ENCODE results near the gene C11orf91.

Gene C11orf91

DNA sequence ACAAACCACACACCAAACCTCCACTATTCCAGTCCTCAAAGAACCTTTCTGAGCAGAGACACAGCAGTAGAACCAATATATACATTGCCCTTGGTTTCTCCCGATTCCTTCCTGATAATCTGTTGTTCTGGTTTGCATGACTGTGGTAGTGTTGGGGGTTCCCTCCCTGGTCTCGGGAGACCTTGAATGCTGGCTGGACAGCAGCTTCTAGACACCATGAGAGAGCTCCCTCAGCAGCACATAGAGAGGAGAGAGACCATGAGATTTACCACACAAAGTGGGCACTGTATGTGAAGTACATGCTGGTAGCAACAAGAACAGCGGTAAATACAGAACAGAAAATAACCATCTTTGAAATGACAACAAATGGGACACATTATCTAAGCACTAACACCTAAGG is 2.6 kb downstream of the C11orf91 start:
- H3K4me3 ChIP-seq (ENCODE audit: low read depth, low read length), result no peak overlapping the region
- TF ChIP-seq, protein P1, sequence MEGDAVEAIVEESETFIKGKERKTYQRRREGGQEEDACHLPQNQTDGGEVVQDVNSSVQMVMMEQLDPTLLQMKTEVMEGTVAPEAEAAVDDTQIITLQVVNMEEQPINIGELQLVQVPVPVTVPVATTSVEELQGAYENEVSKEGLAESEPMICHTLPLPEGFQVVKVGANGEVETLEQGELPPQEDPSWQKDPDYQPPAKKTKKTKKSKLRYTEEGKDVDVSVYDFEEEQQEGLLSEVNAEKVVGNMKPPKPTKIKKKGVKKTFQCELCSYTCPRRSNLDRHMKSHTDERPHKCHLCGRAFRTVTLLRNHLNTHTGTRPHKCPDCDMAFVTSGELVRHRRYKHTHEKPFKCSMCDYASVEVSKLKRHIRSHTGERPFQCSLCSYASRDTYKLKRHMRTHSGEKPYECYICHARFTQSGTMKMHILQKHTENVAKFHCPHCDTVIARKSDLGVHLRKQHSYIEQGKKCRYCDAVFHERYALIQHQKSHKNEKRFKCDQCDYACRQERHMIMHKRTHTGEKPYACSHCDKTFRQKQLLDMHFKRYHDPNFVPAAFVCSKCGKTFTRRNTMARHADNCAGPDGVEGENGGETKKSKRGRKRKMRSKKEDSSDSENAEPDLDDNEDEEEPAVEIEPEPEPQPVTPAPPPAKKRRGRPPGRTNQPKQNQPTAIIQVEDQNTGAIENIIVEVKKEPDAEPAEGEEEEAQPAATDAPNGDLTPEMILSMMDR (IDR thresholded peaks at IDR 0.05; ENCODE audit: control insufficient read depth, extremely low read depth, insufficient read depth), result no peak
- DNase-seq (ENCODE audit: low read depth), result no peak

DNA sequence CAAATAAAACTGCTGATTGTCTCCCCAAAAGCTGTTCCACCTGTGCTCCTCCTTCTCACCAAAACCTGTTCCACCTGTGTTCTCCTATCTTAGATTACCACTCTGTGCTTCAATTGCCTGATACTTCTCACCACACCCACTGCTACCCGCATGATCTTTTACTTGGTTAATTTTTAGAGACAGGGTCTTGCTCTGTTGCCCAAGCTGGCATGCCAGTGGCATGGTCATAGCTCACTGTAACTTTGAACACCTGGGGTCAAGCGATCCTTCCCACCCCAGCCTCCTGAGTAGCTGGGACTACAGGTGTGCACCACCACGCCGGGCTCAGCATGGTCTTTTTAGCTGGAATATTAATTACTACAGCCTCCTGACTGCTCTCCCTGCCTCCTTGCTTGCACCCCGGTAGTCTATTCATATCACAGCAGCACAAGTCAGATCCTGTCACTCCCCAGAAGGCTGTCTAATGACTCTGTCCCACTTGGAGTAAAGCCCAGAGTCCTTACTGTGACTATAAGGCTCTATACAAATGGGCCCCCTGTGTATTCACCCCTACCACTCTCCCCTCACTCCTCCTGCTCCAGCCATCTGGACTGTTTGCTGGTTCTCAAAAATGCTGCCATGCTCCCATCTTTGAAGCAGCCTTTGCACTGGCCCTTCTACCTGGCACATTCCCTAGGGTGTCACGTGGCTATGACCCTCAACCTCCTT is 3.5 kb downstream of the C11orf91 start:
- TF ChIP-seq, protein P1 (IDR thresholded peaks at IDR 0.05; ENCODE audit: control insufficient read depth, extremely low read depth, insufficient read depth), result no peak
- no peak overlapping the region for H3K4me3 ChIP-seq (ENCODE audit: low read depth, low read length)
- no peak for DNase-seq (ENCODE audit: low read depth)

DNA sequence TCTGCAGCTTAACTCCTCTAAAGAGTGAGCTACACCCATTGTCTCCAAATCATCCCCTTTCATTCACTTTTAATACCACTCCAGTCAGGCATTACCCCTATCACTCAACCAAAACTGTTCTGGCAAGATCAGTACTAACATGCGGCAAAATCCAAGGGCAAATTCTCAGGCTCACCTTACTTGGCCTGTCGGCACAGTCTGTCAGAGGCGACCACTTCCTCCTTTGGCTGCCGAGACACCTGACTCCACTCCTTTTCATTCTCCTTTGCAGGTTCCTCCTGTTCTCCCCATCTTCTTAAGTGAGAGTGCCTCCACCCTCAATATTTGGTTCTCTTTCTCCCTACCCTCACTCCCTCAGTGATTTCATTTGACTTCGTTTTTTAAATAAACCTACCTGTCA is 4.2 kb downstream of the C11orf91 start:
- no peak for DNase-seq (ENCODE audit: low read depth)
- TF ChIP-seq, protein P1 (IDR thresholded peaks at IDR 0.05; ENCODE audit: control insufficient read depth, extremely low read depth, insufficient read depth), result no peak
- no peak overlapping the region for H3K4me3 ChIP-seq (ENCODE audit: low read depth, low read length)

DNA sequence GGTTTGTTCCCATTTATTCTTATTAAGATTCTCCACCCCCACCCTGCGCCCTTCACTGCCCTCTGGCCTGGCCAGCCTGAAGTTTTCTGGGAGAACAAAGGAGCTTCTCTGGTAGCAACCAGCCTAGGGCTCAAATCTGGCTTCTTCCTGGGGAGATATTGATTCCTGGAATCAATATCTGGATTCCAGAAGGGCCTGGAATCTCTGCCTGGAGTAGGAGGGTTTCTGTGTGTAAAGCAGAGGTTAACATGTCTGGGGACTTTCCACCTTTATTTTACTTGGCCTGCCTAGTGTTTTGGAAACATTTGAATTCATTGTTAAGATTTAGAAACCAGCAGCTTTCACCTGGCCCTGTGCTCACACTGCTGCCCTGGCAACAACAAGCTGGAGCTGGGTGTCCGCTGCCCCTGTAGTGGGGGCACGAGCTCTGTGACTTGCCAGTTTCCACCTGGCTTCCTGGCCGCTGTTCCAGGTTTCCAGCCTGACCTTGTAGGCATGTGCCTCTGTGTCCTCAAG is 5.5 kb downstream of the C11orf91 start:
- no peak for DNase-seq (ENCODE audit: low read depth)
- H3K4me3 ChIP-seq (ENCODE audit: low read depth, low read length), result no peak overlapping the region
- TF ChIP-seq, protein P1 (IDR thresholded peaks at IDR 0.05; ENCODE audit: control insufficient read depth, extremely low read depth, insufficient read depth), result no peak

DNA sequence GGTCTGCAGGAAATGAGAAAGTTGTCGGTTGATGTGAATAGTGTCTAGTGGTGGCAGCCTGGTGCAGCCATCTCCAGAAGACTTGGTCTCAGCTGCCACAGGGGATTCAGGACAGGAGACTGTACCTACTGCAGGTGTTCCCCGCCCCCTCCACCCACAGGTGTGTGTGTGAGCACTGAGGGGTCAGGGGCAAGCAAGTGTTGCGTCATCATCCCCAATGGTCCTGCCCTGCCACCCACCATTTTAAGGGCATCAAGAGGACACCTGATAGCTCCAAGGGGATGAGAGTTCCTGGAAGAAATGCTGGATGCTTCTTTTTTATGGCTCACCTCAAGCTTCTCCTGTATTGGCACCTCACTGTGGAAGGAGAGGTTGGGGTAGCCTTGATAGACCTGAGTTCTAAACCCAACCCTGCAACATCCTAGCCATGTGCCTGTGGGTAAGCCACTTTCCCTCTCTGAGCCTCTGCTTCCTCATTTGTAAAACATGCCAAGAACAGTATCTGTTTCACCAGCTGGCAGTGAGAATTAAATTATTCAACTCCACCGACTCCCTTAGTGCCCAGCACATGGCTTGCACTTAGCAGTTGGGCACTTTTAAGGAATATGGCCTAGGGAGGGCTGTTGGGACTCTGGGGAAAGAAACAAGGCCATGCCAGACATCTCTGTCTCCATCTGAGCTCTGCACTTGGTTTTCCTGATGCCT is 6.1 kb downstream of the C11orf91 start:
- DNase-seq (ENCODE audit: low read depth), result no peak
- no peak overlapping the region for H3K4me3 ChIP-seq (ENCODE audit: low read depth, low read length)
- TF ChIP-seq, protein P1 (IDR thresholded peaks at IDR 0.05; ENCODE audit: control insufficient read depth, extremely low read depth, insufficient read depth), result no peak

DNA sequence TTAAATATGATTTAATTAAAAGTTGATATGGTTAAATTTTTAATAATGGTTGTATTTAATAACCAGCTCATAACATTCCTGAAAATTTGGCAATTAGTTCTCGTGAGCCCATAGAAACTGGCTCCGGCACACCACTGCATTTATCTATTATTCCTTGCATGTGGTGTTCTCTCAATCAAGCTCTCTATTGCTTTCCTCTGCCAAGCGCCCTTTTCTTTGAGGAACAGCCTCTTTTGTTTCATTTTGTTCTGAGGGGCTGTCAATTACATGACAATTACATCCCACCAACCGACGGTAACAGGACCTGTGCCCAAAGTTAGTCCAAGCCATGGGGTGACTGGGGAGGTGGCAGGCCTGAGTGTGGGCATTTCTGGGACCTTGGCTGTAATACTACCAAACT is 8.1 kb downstream of the C11orf91 start:
- H3K4me3 ChIP-seq (ENCODE audit: low read depth, low read length), result no peak overlapping the region

More for the DNA sequence above, 8.1 kb downstream of the C11orf91 start:
- TF ChIP-seq, protein P1 (IDR thresholded peaks at IDR 0.05; ENCODE audit: control insufficient read depth, extremely low read depth, insufficient read depth), result no peak
- DNase-seq (ENCODE audit: low read depth), result no peak
